A673 (cell line): ENCODE data around the gene SIT1.

Experiments used
- EZH2 ChIP-seq: fragments of 200-600 bp; sonication (generic); IDR thresholded peaks from 2 replicates; pipeline ENCODE4 v1.6.1; 2017; ENCODE audit warnings: borderline replicate concordance, low read depth, mild to moderate bottlenecking, mixed read lengths, antibody characterized with exemption, low read length; ENCODE audit not compliant: poor library complexity, severe bottlenecking
- TF ChIP-seq, protein P1 (sequence below): fragments of 300-800, 200-600 bp; sonication (generic); conservative IDR thresholded peaks from 2 replicates; pipeline ENCODE4 v1.5.1; 2017; ENCODE audit warnings: low read depth, mild to moderate bottlenecking, antibody characterized with exemption, low read length, moderate library complexity, mixed read lengths

- TF ChIP-seq, protein P1, sequence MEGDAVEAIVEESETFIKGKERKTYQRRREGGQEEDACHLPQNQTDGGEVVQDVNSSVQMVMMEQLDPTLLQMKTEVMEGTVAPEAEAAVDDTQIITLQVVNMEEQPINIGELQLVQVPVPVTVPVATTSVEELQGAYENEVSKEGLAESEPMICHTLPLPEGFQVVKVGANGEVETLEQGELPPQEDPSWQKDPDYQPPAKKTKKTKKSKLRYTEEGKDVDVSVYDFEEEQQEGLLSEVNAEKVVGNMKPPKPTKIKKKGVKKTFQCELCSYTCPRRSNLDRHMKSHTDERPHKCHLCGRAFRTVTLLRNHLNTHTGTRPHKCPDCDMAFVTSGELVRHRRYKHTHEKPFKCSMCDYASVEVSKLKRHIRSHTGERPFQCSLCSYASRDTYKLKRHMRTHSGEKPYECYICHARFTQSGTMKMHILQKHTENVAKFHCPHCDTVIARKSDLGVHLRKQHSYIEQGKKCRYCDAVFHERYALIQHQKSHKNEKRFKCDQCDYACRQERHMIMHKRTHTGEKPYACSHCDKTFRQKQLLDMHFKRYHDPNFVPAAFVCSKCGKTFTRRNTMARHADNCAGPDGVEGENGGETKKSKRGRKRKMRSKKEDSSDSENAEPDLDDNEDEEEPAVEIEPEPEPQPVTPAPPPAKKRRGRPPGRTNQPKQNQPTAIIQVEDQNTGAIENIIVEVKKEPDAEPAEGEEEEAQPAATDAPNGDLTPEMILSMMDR: no peak
- no peak for TF ChIP-seq EZH2
Measured at GRCh38 chr9:35682520-35683315, 32.0 kb upstream of the SIT1 start.
